Keratinocyte (primary cell): Measurements from ENCODE around the gene SLC39A11.

Source experiments
- EZH2 ChIP-seq: IDR thresholded peaks from one replicate; pipeline ENCODE4 v1.6.1; 2012; ENCODE audit warnings: inconsistent platforms, mild to moderate bottlenecking, low read length, moderate library complexity
- TF ChIP-seq, protein P1 (sequence below), 3 experiments: IDR thresholded peaks in 1 of 3; conservative IDR thresholded peaks in 1 of 3; optimal IDR thresholded peaks in 1 of 3; 2 replicates in 2 of 3; 3 replicates in 1 of 3; pipeline versions ENCODE3 to v1.5.1; 2011; ENCODE audit warnings: low read length in 3 of 3, mild to moderate bottlenecking in 3 of 3, moderate library complexity in 2 of 3, control low read depth in 1 of 3, inconsistent platforms in 1 of 3; ENCODE audit not compliant: insufficient read depth in 2 of 3; ENCODE audit errors: extremely low read depth in 1 of 3

DNA sequence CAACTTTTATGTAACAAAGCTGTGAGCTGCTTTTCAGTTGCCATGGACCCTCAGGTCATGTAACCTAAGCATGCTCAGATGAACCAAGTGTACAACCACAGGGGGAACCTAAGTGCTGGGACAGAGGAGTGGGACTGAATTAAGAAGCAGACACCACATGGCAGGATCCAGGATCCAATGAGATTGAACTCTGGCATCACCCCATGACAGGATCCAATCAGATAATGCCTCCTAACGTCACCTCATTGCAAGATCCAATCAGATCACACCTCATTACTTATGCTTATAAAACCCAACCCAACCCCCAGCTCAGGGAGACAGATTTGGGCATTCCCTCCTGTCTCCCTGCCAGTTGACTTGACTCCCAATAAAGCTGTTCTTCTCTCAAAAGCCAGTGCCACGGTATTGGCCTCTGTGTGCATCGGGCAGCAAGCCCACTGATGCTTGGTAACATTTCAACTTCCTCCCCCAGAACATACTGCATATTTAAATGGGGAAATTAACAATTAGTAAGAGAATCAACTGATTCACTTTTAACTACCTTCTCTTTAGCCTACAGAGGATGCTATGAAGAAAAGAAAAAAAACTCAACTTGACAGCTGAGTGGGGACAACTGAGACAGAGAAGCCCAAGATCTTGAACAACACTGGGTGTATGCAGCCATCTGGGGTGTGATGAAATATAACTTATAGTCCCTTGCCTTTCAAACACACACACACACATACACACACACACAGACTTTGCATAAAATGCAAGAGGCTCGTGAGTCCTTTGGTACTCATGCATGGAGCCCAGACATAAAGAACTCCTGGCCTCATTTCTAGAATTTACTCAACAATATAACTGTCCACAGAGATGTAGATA, 148.4 kb downstream of the SLC39A11 start:
- TF ChIP-seq, protein P1, sequence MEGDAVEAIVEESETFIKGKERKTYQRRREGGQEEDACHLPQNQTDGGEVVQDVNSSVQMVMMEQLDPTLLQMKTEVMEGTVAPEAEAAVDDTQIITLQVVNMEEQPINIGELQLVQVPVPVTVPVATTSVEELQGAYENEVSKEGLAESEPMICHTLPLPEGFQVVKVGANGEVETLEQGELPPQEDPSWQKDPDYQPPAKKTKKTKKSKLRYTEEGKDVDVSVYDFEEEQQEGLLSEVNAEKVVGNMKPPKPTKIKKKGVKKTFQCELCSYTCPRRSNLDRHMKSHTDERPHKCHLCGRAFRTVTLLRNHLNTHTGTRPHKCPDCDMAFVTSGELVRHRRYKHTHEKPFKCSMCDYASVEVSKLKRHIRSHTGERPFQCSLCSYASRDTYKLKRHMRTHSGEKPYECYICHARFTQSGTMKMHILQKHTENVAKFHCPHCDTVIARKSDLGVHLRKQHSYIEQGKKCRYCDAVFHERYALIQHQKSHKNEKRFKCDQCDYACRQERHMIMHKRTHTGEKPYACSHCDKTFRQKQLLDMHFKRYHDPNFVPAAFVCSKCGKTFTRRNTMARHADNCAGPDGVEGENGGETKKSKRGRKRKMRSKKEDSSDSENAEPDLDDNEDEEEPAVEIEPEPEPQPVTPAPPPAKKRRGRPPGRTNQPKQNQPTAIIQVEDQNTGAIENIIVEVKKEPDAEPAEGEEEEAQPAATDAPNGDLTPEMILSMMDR (optimal IDR thresholded peaks at IDR 0.05 in 1 of 3, IDR thresholded peaks at IDR 0.05 in 1 of 3, conservative IDR thresholded peaks at IDR 0.05 in 1 of 3; ENCODE audit: extremely low read depth in 1 of 3, insufficient read depth in 2 of 3, low read length in 3 of 3), result no peak
- no peak for TF ChIP-seq EZH2
